Nephron progenitor cell (in vitro differentiated cells): Measurements from ENCODE around the gene PROB1.

Source experiments
- DNase-seq: peaks from one replicate; pipeline ENCODE4 v3.0.0; 2021
- H3K27ac Mint-ChIP-seq: 2 replicates; pipeline ENCODE4 v1.8.0; 2021; ENCODE audit warnings: mild to moderate bottlenecking, moderate library complexity, mixed read lengths
- H3K27me3 Mint-ChIP-seq: 2 replicates; pipeline ENCODE4 v1.8.0; 2021; ENCODE audit warnings: mild to moderate bottlenecking, low read depth, mixed read lengths; ENCODE audit not compliant: poor library complexity
- H3K36me3 Mint-ChIP-seq: 2 replicates; pipeline ENCODE4 v1.8.0; 2021; ENCODE audit warnings: low read depth, mixed read lengths
- H3K4me1 Mint-ChIP-seq: 2 replicates; pipeline ENCODE4 v1.8.0; 2021; ENCODE audit warnings: mixed read lengths
- H3K4me3 Mint-ChIP-seq: 2 replicates; pipeline ENCODE4 v1.8.0; 2021; ENCODE audit warnings: mild to moderate bottlenecking, moderate library complexity, mixed read lengths
- H3K9me3 Mint-ChIP-seq: 2 replicates; pipeline ENCODE4 v1.8.0; 2021; ENCODE audit warnings: mild to moderate bottlenecking, moderate library complexity, mixed read lengths
- CTCF ChIP-seq: fragments of 200-600 bp; sonication (generic); IDR thresholded peaks from 2 replicates; pipeline ENCODE4 v1.5.0; 2021; ENCODE audit warnings: antibody characterized with exemption

PROB1 gene

GRCh38 chr5:139419226-139420192 is 24.6 kb upstream of the PROB1 start:
- Mint-ChIP-seq H3K27ac (no peak overlapping the region), H3K27me3 (no peaks in the 10 kb centered on the region), H3K4me3 (no peak overlapping the region), H3K9me3 (no peaks in the 10 kb centered on the region), H3K36me3 (peaks cover 64% of the 10 kb centered on the region), H3K4me1 (peaks cover 5% of the 10 kb centered on the region)
- DNase-seq, result no peak
- TF ChIP-seq CTCF, result no peak

- no peak overlapping the region for H3K27ac Mint-ChIP-seq
- DNase-seq, result no peak
- peaks cover 59% of the 10 kb centered on the region for H3K36me3 Mint-ChIP-seq
- no peak for TF ChIP-seq CTCF
- no peak overlapping the region for H3K4me3 Mint-ChIP-seq
- H3K4me1 Mint-ChIP-seq, result peaks cover 5% of the 10 kb centered on the region
- H3K27me3 Mint-ChIP-seq, result no peaks in the 10 kb centered on the region
- no peaks in the 10 kb centered on the region for H3K9me3 Mint-ChIP-seq
These were observed 23.9 kb upstream of the PROB1 start for GRCh38 chr5:139418793-139419192.

GRCh38 chr5:139417214-139417613 is 22.3 kb upstream of the PROB1 start:
- peaks cover 2% of the 10 kb centered on the region for H3K4me1 Mint-ChIP-seq
- H3K9me3 Mint-ChIP-seq, result no peaks in the 10 kb centered on the region
- DNase-seq, result no peak
- H3K4me3 Mint-ChIP-seq, result no peak overlapping the region
- H3K36me3 Mint-ChIP-seq, result peaks cover 63% of the 10 kb centered on the region
- H3K27me3 Mint-ChIP-seq, result no peaks in the 10 kb centered on the region
- TF ChIP-seq CTCF, result no peak
- no peak overlapping the region for H3K27ac Mint-ChIP-seq

- H3K4me1 Mint-ChIP-seq, result no peaks in the 10 kb centered on the region
- H3K9me3 Mint-ChIP-seq, result no peaks in the 10 kb centered on the region
- no peak overlapping the region for H3K4me3 Mint-ChIP-seq
- TF ChIP-seq CTCF, result no peak
- peaks cover 4% of the 10 kb centered on the region for H3K27me3 Mint-ChIP-seq
- DNase-seq, result no peak
- H3K27ac Mint-ChIP-seq, result no peak overlapping the region
- H3K36me3 Mint-ChIP-seq, result peaks cover 61% of the 10 kb centered on the region
These were observed 21.7 kb upstream of the PROB1 start for GRCh38 chr5:139416651-139417050.

- peaks cover 4% of the 10 kb centered on the region for H3K27me3 Mint-ChIP-seq
- H3K4me3 Mint-ChIP-seq, result no peak overlapping the region
- peaks cover 59% of the 10 kb centered on the region for H3K36me3 Mint-ChIP-seq
- H3K27ac Mint-ChIP-seq, result no peak overlapping the region
- H3K9me3 Mint-ChIP-seq, result no peaks in the 10 kb centered on the region
- TF ChIP-seq CTCF, result no peak
- no peak for DNase-seq
- no peaks in the 10 kb centered on the region for H3K4me1 Mint-ChIP-seq
These were observed 21.0 kb upstream of the PROB1 start for GRCh38 chr5:139415869-139416268.
